Pancreas (tissue), 10 donors: ENCODE results near the gene MACROD1. TPM values are rescaled to one million over a fixed set of nuclear protein-coding genes. Genes with fewer than 3 reads are reported as not detected.

Source experiments
- ATAC-seq, 4 donors: fragments of 200-7000 bp; cut with Tn5 transposase; one replicate each; pipeline versions ENCODE4 v1.8.0 to v1.9.1; 2020; ENCODE audit warnings: mild to moderate bottlenecking in 4 of 4, moderate library complexity in 4 of 4
- DNase-seq, 6 donors: peaks; one replicate each; pipeline ENCODE4 v3.0.0-alpha.2; 2020
- FAIRE-seq: peaks from 2 replicates; lab custom pipeline; 2012; peaks lifted over from hg19 to GRCh38; lab: Jason Lieb, UNC
- H3K27ac ChIP-seq, 4 donors: fragments of 200-600 bp; sonication (generic); 1 replicate in 3 of 4; 2 replicates in 1 of 4; pipeline versions ENCODE4 v1.5.0 to v1.8.0; 2020
- H3K27me3 ChIP-seq, 4 donors: fragments of 200-600 bp; one replicate each; pipeline ENCODE4 v1.8.0; 2021
- H3K36me3 ChIP-seq, 3 donors: fragments of 200-600 bp; sonication (generic) in 1 of 3; one replicate each; pipeline versions ENCODE4 v1.5.0 to v1.8.0; 2020 to 2021
- H3K4me1 ChIP-seq, 3 donors: fragments of 200-600 bp; one replicate each; pipeline ENCODE4 v1.8.0; 2021
- H3K4me3 ChIP-seq, 4 donors: fragments of 200-600 bp; sonication (generic) in 2 of 4; one replicate each; pipeline versions ENCODE4 v1.5.0 to v1.8.0; 2020 to 2021
- H3K9me3 ChIP-seq, 4 donors: fragments of 200-600 bp; one replicate each; pipeline ENCODE4 v1.8.0; 2021
- CTCF ChIP-seq, 4 donors: fragments of 200-600 bp; sonication (generic) in 3 of 4; IDR thresholded peaks; one replicate each; pipeline versions ENCODE4 v1.5.0 to v1.8.0; 2021; ENCODE audit warnings: antibody characterized with exemption in 4 of 4
- WGBS, 2 donors: extraction: QIAGEN DNeasy Blood & Tissue Kit; methylation state at CpG; one replicate each; pipeline ENCODE4 v1.1.7; 2013; 5-methylcytosine and 5-hydroxymethylcytosine counted together
- intact Hi-C, 3 donors: fragments of 100-400 bp; cut with DNase I; formaldehyde crosslinking; loops; one replicate each; pipeline versions ENCODE4 v1.11.1 to v1.14.2; 2022
- polyA plus RNA-seq, 2 donors: library from polyadenylated mRNA; stranded (reverse); fragments of 200-250 nt; gene quantifications; one replicate each; pipeline ENCODE4 v1.2.3, GENCODE V29; 2013
- total RNA-seq, 6 donors: library from RNA; stranded (reverse); fragmentation: NEBNext Ultra II Directional in 4 of 6; extraction: Animal tissue kit (Norgen Biotek cat#: 25700) in 4 of 6; gene quantifications; one replicate each; pipeline versions ENCODE4 v1.2.1 to v1.2.4, GENCODE V29; 2021 to 2023
- donor health status: healthy with polysubstance abuse.
- donor health status: DM: no; HTN: no; CAD: no; lungs with moderate emphysema.
- donor health status: DM: no; HTN: no; CAD: no.
- donor health status: control.
- donor health status: control.
- donor health status: Bipolar disorder and iron deficiency.
- donor health status: DM: yes; HTN: yes; CAD: no.
- donor health status: DM: no; HTN: no; CAD: no.
- donor health status: DM: no; HTN: no; CAD: no.
- donor health status: DM: yes; HTN: yes; CAD: no.

The MACROD1 gene
- total and polyA plus RNA-seq, 8 donors: 26.0 to 126 (median 34.8) TPM

- ATAC-seq: no peak
- FAIRE-seq: no peak
- Histone ChIP-seq H3K27me3 (no peaks in the 10 kb centered on the region), H3K9me3 (no peaks in the 10 kb centered on the region), H3K27ac (no peak overlapping the region), H3K4me1 (no peaks in the 10 kb centered on the region), H3K4me3 (no peak overlapping the region), H3K36me3 (no peaks in the 10 kb centered on the region)
- TF ChIP-seq CTCF (IDR thresholded peaks at IDR 0.05): no peak
- intact Hi-C loops: no loop called here
- DNase-seq: no peak
- 92 to 98% methylated on average over 2 of the region's 2 CpGs for WGBS, 2 donors
Observed at GRCh38 chr11:64113462-64113780, 52.5 kb downstream of the MACROD1 start.

GRCh38 chr11:64112771-64113461 lies 53.0 kb downstream of the MACROD1 start:
- DNase-seq (no peak), ATAC-seq (no peak), FAIRE-seq (no peak)
- 54 to 65% methylated on average over 3 of the region's 3 CpGs for WGBS, 2 donors
- H3K9me3 ChIP-seq: no peaks in the 10 kb centered on the region
- no peak overlapping the region for H3K27ac ChIP-seq
- H3K27me3 ChIP-seq: no peaks in the 10 kb centered on the region
- no peak for TF ChIP-seq CTCF (IDR thresholded peaks at IDR 0.05)
- intact Hi-C loops: no loop called here
- no peaks in the 10 kb centered on the region for H3K4me1 ChIP-seq
- H3K4me3 ChIP-seq: no peak overlapping the region
- H3K36me3 ChIP-seq: no peaks in the 10 kb centered on the region

- WGBS, 2 donors: 83% methylated on average over 21 of the region's 21 CpGs
- Histone ChIP-seq H3K27me3 (no peaks in the 10 kb centered on the region), H3K4me1 (no peaks in the 10 kb centered on the region), H3K36me3 (no peaks in the 10 kb centered on the region), H3K4me3 (no peak overlapping the region), H3K27ac (no peak overlapping the region), H3K9me3 (no peaks in the 10 kb centered on the region)
- ATAC-seq (no peak), FAIRE-seq (no peak), DNase-seq (no peak)
- TF ChIP-seq CTCF (IDR thresholded peaks at IDR 0.05): no peak
- intact Hi-C loops: no loop called here
Observed at GRCh38 chr11:64110465-64111375, 55.2 kb downstream of the MACROD1 start.

GRCh38 chr11:64109332-64109731 lies 56.6 kb downstream of the MACROD1 start:
- intact Hi-C loops: no loop called here
- H3K9me3 ChIP-seq: no peaks in the 10 kb centered on the region
- H3K4me3 ChIP-seq: no peak overlapping the region
- H3K36me3 ChIP-seq: no peaks in the 10 kb centered on the region
- H3K4me1 ChIP-seq: no peaks in the 10 kb centered on the region
- H3K27ac ChIP-seq: no peak overlapping the region
- DNase-seq: no peak
- TF ChIP-seq CTCF (IDR thresholded peaks at IDR 0.05): no peak
- ATAC-seq: no peak
- no peak for FAIRE-seq
- 92 to 93% methylated on average over 8 of the region's 8 CpGs for WGBS, 2 donors
- no peaks in the 10 kb centered on the region for H3K27me3 ChIP-seq

- no peak for TF ChIP-seq CTCF (IDR thresholded peaks at IDR 0.05)
- 64 to 81% methylated on average over 9 of the region's 9 CpGs for WGBS, 2 donors
- intact Hi-C loops: no loop called here
- no peak for DNase-seq
- Histone ChIP-seq H3K27ac (no peak overlapping the region), H3K9me3 (no peaks in the 10 kb centered on the region), H3K4me3 (no peak overlapping the region), H3K27me3 (no peaks in the 10 kb centered on the region), H3K36me3 (no peaks in the 10 kb centered on the region), H3K4me1 (no peaks in the 10 kb centered on the region)
- no peak for ATAC-seq
- no peak for FAIRE-seq
Observed at GRCh38 chr11:64107303-64107702, 58.6 kb downstream of the MACROD1 start.
